GM12872 (cell line): ENCODE data around the gene SYNC.

ENCODE experiments used
- TF ChIP-seq, protein P1 (sequence below): IDR thresholded peaks from 3 replicates; pipeline ENCODE4 v1.5.1; 2011; ENCODE audit warnings: low read depth, mild to moderate bottlenecking, low read length, moderate library complexity; ENCODE audit not compliant: insufficient read depth

SYNC gene

GRCh38 chr1:32702599-32703478, at the start of gene SYNC:
TSS of gene SYNC (minus strand) at chr1:32702770. CDS start at chr1:32702660, 110 bp downstream.
- TF ChIP-seq, protein P1, sequence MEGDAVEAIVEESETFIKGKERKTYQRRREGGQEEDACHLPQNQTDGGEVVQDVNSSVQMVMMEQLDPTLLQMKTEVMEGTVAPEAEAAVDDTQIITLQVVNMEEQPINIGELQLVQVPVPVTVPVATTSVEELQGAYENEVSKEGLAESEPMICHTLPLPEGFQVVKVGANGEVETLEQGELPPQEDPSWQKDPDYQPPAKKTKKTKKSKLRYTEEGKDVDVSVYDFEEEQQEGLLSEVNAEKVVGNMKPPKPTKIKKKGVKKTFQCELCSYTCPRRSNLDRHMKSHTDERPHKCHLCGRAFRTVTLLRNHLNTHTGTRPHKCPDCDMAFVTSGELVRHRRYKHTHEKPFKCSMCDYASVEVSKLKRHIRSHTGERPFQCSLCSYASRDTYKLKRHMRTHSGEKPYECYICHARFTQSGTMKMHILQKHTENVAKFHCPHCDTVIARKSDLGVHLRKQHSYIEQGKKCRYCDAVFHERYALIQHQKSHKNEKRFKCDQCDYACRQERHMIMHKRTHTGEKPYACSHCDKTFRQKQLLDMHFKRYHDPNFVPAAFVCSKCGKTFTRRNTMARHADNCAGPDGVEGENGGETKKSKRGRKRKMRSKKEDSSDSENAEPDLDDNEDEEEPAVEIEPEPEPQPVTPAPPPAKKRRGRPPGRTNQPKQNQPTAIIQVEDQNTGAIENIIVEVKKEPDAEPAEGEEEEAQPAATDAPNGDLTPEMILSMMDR = no peak

DNA sequence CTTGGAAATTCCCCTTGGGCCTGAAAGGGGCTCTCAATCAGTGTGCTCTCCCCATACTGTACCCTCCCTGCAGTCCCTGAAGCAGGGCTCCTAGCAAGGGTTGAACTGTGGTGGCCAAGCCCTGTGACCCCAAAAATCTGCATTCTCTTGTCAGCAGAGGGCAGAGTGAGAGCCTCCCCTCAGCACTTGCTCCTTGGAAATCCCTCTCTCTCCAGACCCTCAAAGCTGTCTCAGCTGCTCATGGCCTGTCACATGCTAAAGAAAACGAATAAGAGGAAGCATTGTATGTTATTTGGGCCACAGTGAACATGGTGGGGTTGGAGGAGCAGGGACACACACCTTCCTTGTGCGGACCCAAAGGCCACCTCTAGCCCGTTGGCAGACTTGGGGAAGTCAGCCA, 47.2 kb upstream of the SYNC start:
- TF ChIP-seq, protein P1 = no peak

GRCh38 chr1:32749332-32749731, 46.8 kb upstream of the SYNC start:
- TF ChIP-seq, protein P1 = no peak

DNA sequence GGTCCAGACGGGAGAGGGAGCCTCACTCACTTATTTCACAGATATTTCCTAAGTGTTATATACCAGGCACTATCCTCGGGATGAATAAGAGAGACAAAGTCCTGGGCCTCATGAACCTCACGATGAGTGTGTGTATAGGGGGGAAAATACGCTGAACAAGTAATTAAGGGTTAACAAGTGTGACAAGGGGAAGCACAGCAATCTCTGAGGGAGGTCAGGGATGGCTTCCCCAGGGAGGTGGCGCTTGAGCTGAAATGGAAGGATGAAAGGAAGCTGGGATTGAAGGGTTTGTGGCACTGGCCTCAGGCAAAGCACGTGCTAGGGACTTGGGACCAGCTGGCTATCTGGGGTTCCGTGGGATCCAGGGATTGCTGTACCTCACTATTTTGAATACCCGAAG, 46.4 kb upstream of the SYNC start:
- TF ChIP-seq, protein P1 = no peak

- TF ChIP-seq, protein P1 = no peak
These were observed 45.8 kb upstream of the SYNC start for GRCh38 chr1:32748348-32748747.

DNA sequence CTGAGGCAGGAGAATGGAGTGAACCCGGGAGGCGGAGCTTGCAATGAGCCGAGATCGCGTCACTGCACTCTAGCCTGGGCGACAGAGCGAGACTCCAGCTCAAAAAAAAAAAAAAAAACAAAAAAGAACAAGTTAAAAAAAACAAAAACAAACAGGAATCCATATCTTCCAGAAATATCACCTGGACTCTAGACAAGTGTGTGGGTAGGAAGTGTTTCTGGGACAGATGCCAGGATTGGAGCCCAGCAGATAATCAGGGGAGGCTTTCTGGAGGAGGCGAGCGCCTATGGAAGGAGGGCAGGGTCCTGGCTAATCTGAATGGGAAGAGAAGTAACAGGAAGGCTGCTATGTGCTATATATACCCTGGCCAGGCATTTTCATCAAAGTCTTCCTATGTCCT, 43.6 kb upstream of the SYNC start:
- TF ChIP-seq, protein P1 = no peak

DNA sequence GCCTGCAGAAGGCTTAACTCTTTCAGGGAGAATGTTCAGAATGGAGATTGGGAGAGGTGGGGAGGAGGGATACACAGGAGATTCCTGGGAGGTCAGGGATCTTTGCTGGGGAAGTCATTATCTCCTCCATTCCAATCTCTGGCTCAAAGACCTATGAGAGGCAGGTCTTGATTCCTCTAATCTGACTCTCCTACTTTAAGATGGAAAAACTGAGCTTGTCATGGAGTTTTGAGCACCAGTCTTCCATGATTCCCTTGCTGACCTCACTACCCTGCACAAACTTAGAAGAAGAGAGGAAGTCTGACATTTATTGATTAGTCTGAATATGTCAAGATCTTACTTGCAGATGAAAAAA, 41.5 kb upstream of the SYNC start:
- TF ChIP-seq, protein P1 = no peak
